ENCODE data around the gene MAP2K2.

MAP2K2 gene

GRCh38 chr19:4077800-4078684 lies 45.9 kb downstream of the MAP2K2 start:
- DNase-seq, result peak; percentile 80

- DNase-seq, result no peak
These were observed 46.9 kb downstream of the MAP2K2 start for GRCh38 chr19:4077007-4077374.

GRCh38 chr19:4075373-4075772 lies 48.5 kb downstream of the MAP2K2 start:
- DNase-seq, result no peak

GRCh38 chr19:4071610-4072009 lies 52.3 kb downstream of the MAP2K2 start:
- DNase-seq, result no peak

- no peak for DNase-seq
These were observed 54.5 kb downstream of the MAP2K2 start for GRCh38 chr19:4069331-4069959.

- no peak for DNase-seq
These were observed 55.6 kb downstream of the MAP2K2 start for GRCh38 chr19:4068047-4068966.

- no peak for DNase-seq
These were observed 56.4 kb downstream of the MAP2K2 start for GRCh38 chr19:4067396-4068046.

GRCh38 chr19:4066682-4067395 lies 57.1 kb downstream of the MAP2K2 start, which contains the start of gene ZBTB7A:
ZBTB7A (minus strand) TSS chr19:4066899; CDS start chr19:4055232, 11,667 bp downstream.
- peak; percentile 87 for DNase-seq

GRCh38 chr19:4066176-4066606 lies 57.7 kb downstream of the MAP2K2 start:
- no peak for DNase-seq

GRCh38 chr19:4065430-4066175 lies 58.3 kb downstream of the MAP2K2 start:
- peak; percentile 98 for DNase-seq

GRCh38 chr19:4064496-4065260 lies 59.2 kb downstream of the MAP2K2 start:
- no peak for DNase-seq

GRCh38 chr19:4064149-4064495 lies 59.8 kb downstream of the MAP2K2 start:
- no peak for DNase-seq

GRCh38 chr19:4063369-4064148 lies 60.4 kb downstream of the MAP2K2 start:
- no peak for DNase-seq

GRCh38 chr19:4062419-4063368 lies 61.2 kb downstream of the MAP2K2 start:
- no peak for DNase-seq

- no peak for DNase-seq
These were observed 62.1 kb downstream of the MAP2K2 start for GRCh38 chr19:4061683-4062418.

GRCh38 chr19:4061178-4061682 lies 62.7 kb downstream of the MAP2K2 start:
- DNase-seq, result no peak

- no peak for DNase-seq
These were observed 63.2 kb downstream of the MAP2K2 start for GRCh38 chr19:4060621-4061177.

Data from activated CD8-positive, alpha-beta memory T cell treated with anti-CD3 and anti-CD28 coated beads, Interleukin-2, amount 50 U/mL, for 48 hours (primary cell).